GM19372 (cell line): ENCODE results near the gene TRIM75.
"Not testable (repeated sequence)": the region's sequence is repeated elsewhere in the genome, so short reads cannot be mapped to it uniquely, and the experiment has no call there.

ENCODE experiments used
- ATAC-seq: cut with Tn5 transposase; IDR thresholded peaks from one replicate; pipeline ENCODE4 v1.9.1; 2021; ENCODE audit warnings: mild to moderate bottlenecking, low read depth, moderate library complexity; ENCODE audit not compliant: unreplicated experiment

Gene TRIM75

GRCh38 chr4:165053645-165054044 is at the start of gene TRIM75:
TSS of gene TRIM75 (plus strand) at chr4:165053866. CDS start at chr4:165059148, 5,282 bp downstream.
- no peak for ATAC-seq

GRCh38 chr4:165005352-165005925 is 48.2 kb upstream of the TRIM75 start:
- ATAC-seq, result no peak

- ATAC-seq, result no peak
These were observed 47.2 kb upstream of the TRIM75 start for GRCh38 chr4:165006456-165006855.

- ATAC-seq, result no peak
These were observed 46.8 kb upstream of the TRIM75 start for GRCh38 chr4:165006886-165007285.

GRCh38 chr4:165009493-165010227 is 44.0 kb upstream of the TRIM75 start:
- ATAC-seq, result no peak

- no peak for ATAC-seq
These were observed 43.2 kb upstream of the TRIM75 start for GRCh38 chr4:165010487-165010886.

GRCh38 chr4:165010991-165011390 is 42.7 kb upstream of the TRIM75 start:
- ATAC-seq, result no peak

GRCh38 chr4:165011403-165011802 is 42.3 kb upstream of the TRIM75 start:
- no peak for ATAC-seq

GRCh38 chr4:165013691-165014090 is 40.0 kb upstream of the TRIM75 start:
- ATAC-seq, result no peak

GRCh38 chr4:165016971-165017370 is 36.7 kb upstream of the TRIM75 start:
- no peak for ATAC-seq

GRCh38 chr4:165019995-165020394 is 33.7 kb upstream of the TRIM75 start:
- not testable (repeated sequence) for ATAC-seq

- ATAC-seq, result not testable (repeated sequence)
These were observed 27.9 kb upstream of the TRIM75 start for GRCh38 chr4:165025782-165026181.

GRCh38 chr4:165027762-165028402 is 25.8 kb upstream of the TRIM75 start:
- no peak for ATAC-seq

GRCh38 chr4:165031436-165032211 is 22.0 kb upstream of the TRIM75 start, which contains the start of gene TRIM60:
TSS of gene TRIM60 (plus strand) at chr4:165031999. CDS start at chr4:165040073, 8,074 bp downstream.
- ATAC-seq, result no peak

GRCh38 chr4:165048170-165048569 is 5.5 kb upstream of the TRIM75 start:
- no peak for ATAC-seq

GRCh38 chr4:165052627-165053026 is 1.0 kb upstream of the TRIM75 start:
- ATAC-seq, result no peak

- ATAC-seq, result no peak
These were observed 1.9 kb downstream of the TRIM75 start for GRCh38 chr4:165055601-165056000.

GRCh38 chr4:165058666-165059065 is 5.0 kb downstream of the TRIM75 start:
- no peak for ATAC-seq

GRCh38 chr4:165059386-165059785 is 5.7 kb downstream of the TRIM75 start:
- ATAC-seq, result no peak

GRCh38 chr4:165060938-165061337 is 7.3 kb downstream of the TRIM75 start:
- ATAC-seq, result no peak

GRCh38 chr4:165070560-165070959 is 16.9 kb downstream of the TRIM75 start:
- no peak for ATAC-seq
